Measurements from ENCODE around the gene FAF1. TPM values are rescaled to one million over a fixed set of nuclear protein-coding genes. Genes with fewer than 3 reads are reported as not detected.

Gene FAF1
- total RNA-seq, 2 experiments from 2014 or later, result 42.3 to 114 TPM

DNA sequence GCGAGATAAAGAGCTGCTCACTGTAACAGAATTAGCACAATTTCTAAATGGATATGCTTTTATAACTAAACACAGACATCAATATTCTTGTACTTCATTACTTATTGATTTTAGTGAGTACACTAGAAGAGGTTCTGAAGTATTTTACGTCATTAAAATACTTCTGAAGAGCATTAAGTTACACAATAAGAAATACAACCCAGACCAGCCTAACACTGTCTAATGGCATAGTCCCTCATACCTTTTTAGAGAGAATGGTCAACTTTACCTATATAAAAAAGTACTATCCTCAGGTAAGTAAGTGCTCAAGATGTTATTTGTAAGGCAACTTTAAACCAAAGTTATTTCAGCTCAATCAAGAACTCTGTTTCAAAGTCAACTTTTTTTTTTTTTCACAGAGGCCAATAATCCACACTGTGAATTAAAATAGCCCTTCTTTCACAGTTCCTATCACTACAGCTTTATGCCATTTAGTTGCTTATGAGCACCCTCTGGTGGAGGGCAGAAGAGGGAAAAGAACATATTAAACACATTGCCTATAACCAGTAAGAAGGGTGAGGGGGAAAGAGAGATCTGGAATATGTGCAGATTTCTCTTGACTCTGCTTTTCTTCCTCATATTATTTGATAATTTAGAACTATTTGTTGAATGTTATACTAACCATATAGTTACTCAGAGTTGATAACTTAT, 354.7 kb downstream of the FAF1 start:
- no TSS peak for BruUV-seq (replicated peaks)
- Histone ChIP-seq H3K27ac (ENCODE audit: low read depth, low read length, poor library complexity, severe bottlenecking) (no peak overlapping the region), H4K20me1 (ENCODE audit: insufficient read depth, low read length) (no peaks in the 10 kb centered on the region), H3K4me3 (ENCODE audit: low read depth, low read length, poor library complexity, severe bottlenecking) (no peak overlapping the region), H3K4me2 (ENCODE audit: low read length) (no peak overlapping the region), H3K4me1 (ENCODE audit: insufficient read depth, low read length, poor library complexity, severe bottlenecking) (no peaks in the 10 kb centered on the region), H3K36me3 (ENCODE audit: insufficient read depth, low read length) (no peaks in the 10 kb centered on the region), H2AFZ (ENCODE audit: low read length) (no peak overlapping the region), H3K9me3 (ENCODE audit: low read length) (no peaks in the 10 kb centered on the region), H3K9me2 (ENCODE audit: insufficient read depth, low read length) (no peaks in the 10 kb centered on the region), H3K79me2 (ENCODE audit: insufficient read depth, low read depth, low read length) (no peaks in the 10 kb centered on the region)
- TF ChIP-seq EZH2phosphoT487 (IDR thresholded peaks at IDR 0.05; ENCODE audit: borderline replicate concordance, low read depth, low read length), result no peak
- TF ChIP-seq, protein P1, sequence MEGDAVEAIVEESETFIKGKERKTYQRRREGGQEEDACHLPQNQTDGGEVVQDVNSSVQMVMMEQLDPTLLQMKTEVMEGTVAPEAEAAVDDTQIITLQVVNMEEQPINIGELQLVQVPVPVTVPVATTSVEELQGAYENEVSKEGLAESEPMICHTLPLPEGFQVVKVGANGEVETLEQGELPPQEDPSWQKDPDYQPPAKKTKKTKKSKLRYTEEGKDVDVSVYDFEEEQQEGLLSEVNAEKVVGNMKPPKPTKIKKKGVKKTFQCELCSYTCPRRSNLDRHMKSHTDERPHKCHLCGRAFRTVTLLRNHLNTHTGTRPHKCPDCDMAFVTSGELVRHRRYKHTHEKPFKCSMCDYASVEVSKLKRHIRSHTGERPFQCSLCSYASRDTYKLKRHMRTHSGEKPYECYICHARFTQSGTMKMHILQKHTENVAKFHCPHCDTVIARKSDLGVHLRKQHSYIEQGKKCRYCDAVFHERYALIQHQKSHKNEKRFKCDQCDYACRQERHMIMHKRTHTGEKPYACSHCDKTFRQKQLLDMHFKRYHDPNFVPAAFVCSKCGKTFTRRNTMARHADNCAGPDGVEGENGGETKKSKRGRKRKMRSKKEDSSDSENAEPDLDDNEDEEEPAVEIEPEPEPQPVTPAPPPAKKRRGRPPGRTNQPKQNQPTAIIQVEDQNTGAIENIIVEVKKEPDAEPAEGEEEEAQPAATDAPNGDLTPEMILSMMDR (conservative IDR thresholded peaks at IDR 0.05; ENCODE audit: low read length), result peak; percentile 77
- POLR2A ChIA-PET, result interaction anchor here (0.6 to 1.0 kb wide), 3 partner anchors 12 to 61 kb away, joined by 3 to 5 read pairs (median 5); no protein-coding TSS in a partner anchor
- CTCF ChIA-PET (ENCODE audit: unreplicated experiment), result no interaction called here
- DNase-seq (ENCODE audit: low spot score), result peak; percentile 12
- intact Hi-C loops (cut with micrococcal nuclease; ENCODE audit: unreplicated experiment), result loop anchor here (1.0 kb wide), 1 partner anchor 237 kb away; no protein-coding TSS in a partner anchor

GRCh38 chr1:50604580-50604979, 355.5 kb downstream of the FAF1 start:
- H3K9me3 ChIP-seq (ENCODE audit: low read length), result no peaks in the 10 kb centered on the region
- TF ChIP-seq EZH2phosphoT487 (IDR thresholded peaks at IDR 0.05; ENCODE audit: borderline replicate concordance, low read depth, low read length), result no peak
- TF ChIP-seq, protein P1 (conservative IDR thresholded peaks at IDR 0.05; ENCODE audit: low read length), result no peak
- POLR2A ChIA-PET, result interaction anchor here (0.6 to 1.0 kb wide), 3 partner anchors 13 to 60 kb away, joined by 3 to 5 read pairs (median 5); no protein-coding TSS in a partner anchor
- no peak overlapping the region for H3K27ac ChIP-seq (ENCODE audit: low read depth, low read length, poor library complexity, severe bottlenecking)
- BruUV-seq (replicated peaks), result no TSS peak
- H2AFZ ChIP-seq (ENCODE audit: low read length), result no peak overlapping the region
- no peaks in the 10 kb centered on the region for H3K9me2 ChIP-seq (ENCODE audit: insufficient read depth, low read length)
- CTCF ChIA-PET (ENCODE audit: unreplicated experiment), result no interaction called here
- H3K79me2 ChIP-seq (ENCODE audit: insufficient read depth, low read depth, low read length), result no peaks in the 10 kb centered on the region
- no peak for DNase-seq (ENCODE audit: low spot score)
- H3K4me2 ChIP-seq (ENCODE audit: low read length), result no peak overlapping the region
- H3K4me3 ChIP-seq (ENCODE audit: low read depth, low read length, poor library complexity, severe bottlenecking), result no peak overlapping the region
- intact Hi-C loops (cut with micrococcal nuclease; ENCODE audit: unreplicated experiment), result no loop called here
- no peaks in the 10 kb centered on the region for H3K4me1 ChIP-seq (ENCODE audit: insufficient read depth, low read length, poor library complexity, severe bottlenecking)
- no peaks in the 10 kb centered on the region for H4K20me1 ChIP-seq (ENCODE audit: insufficient read depth, low read length)
- H3K36me3 ChIP-seq (ENCODE audit: insufficient read depth, low read length), result no peaks in the 10 kb centered on the region

Data from OCI-LY7 (cell line).